Measurements from ENCODE around the gene RAVER1. TPM values are rescaled to one million over a fixed set of nuclear protein-coding genes. Genes with fewer than 3 reads are reported as not detected.

RAVER1 gene
- total RNA-seq, 3 donors from 2014 or later, result 10.7 to 17.7 (median 12.3) TPM

- Histone ChIP-seq H3K27ac (peak within 1 kb of the TSS; percentile 54 to 72), H3K4me3 (peak within 1 kb of the TSS; percentile 75 to 95 (median 86)), H3K27me3 (no peaks in the 10 kb centered on the region), H3K36me3 (peaks cover 1% of the 10 kb centered on the region), H3K4me1 (no peaks in the 10 kb centered on the region), H3K9me3 (no peaks in the 10 kb centered on the region)
- DNase-seq (ENCODE audit: low spot score in 2 of 2), result peak; percentile 73 to 82
- intact Hi-C loops (cut with DNase I; ENCODE audit: low total_unique reads), result no loop called here
- no peak for TF ChIP-seq CTCF (IDR thresholded peaks at IDR 0.05)
- no peak for TF ChIP-seq POLR2A (IDR thresholded peaks at IDR 0.05)
- no peak for TF ChIP-seq POLR2AphosphoS5 (IDR thresholded peaks at IDR 0.05)
These were observed 17.8 kb downstream of the RAVER1 start, which contains the start of gene FDX2 for GRCh38 chr19:10315335-10316214. FDX2 (minus strand) TSS chr19:10316015; CDS start chr19:10315996, 19 bp downstream.

GRCh38 chr19:10309423-10309822 lies 23.9 kb downstream of the RAVER1 start, which contains the start of gene ZGLP1:
ZGLP1 (minus strand) TSS chr19:10309815.
- Histone ChIP-seq H3K9me3 (no peaks in the 10 kb centered on the region), H3K4me1 (no peaks in the 10 kb centered on the region), H3K27ac (no peak within 1 kb of the TSS), H3K27me3 (no peaks in the 10 kb centered on the region), H3K36me3 (no peaks in the 10 kb centered on the region), H3K4me3 (no peak within 1 kb of the TSS)
- intact Hi-C loops (cut with DNase I; ENCODE audit: low total_unique reads), result no loop called here
- DNase-seq (ENCODE audit: low spot score in 2 of 2), result no peak
- TF ChIP-seq POLR2AphosphoS5 (IDR thresholded peaks at IDR 0.05) (no peak), POLR2A (IDR thresholded peaks at IDR 0.05) (no peak), CTCF (IDR thresholded peaks at IDR 0.05) (no peak)

GRCh38 chr19:10306327-10306726 lies 27.0 kb downstream of the RAVER1 start:
- Histone ChIP-seq H3K9me3 (no peaks in the 10 kb centered on the region), H3K36me3 (no peaks in the 10 kb centered on the region), H3K4me3 (no peak overlapping the region), H3K27me3 (no peaks in the 10 kb centered on the region), H3K27ac (no peak overlapping the region), H3K4me1 (no peaks in the 10 kb centered on the region)
- intact Hi-C loops (cut with DNase I; ENCODE audit: low total_unique reads), result no loop called here
- TF ChIP-seq POLR2AphosphoS5 (IDR thresholded peaks at IDR 0.05) (no peak), POLR2A (IDR thresholded peaks at IDR 0.05) (no peak), CTCF (IDR thresholded peaks at IDR 0.05) (no peak)
- DNase-seq (ENCODE audit: low spot score in 2 of 2), result no peak

GRCh38 chr19:10305139-10305806 lies 28.1 kb downstream of the RAVER1 start:
- no peaks in the 10 kb centered on the region for H3K9me3 ChIP-seq
- TF ChIP-seq POLR2AphosphoS5 (IDR thresholded peaks at IDR 0.05) (no peak), POLR2A (IDR thresholded peaks at IDR 0.05) (no peak), CTCF (IDR thresholded peaks at IDR 0.05) (no peak)
- H3K4me1 ChIP-seq, result no peaks in the 10 kb centered on the region
- no peaks in the 10 kb centered on the region for H3K36me3 ChIP-seq
- DNase-seq (ENCODE audit: low spot score in 2 of 2), result no peak
- H3K27me3 ChIP-seq, result no peaks in the 10 kb centered on the region
- intact Hi-C loops (cut with DNase I; ENCODE audit: low total_unique reads), result no loop called here
- H3K27ac ChIP-seq, result no peak overlapping the region
- no peak overlapping the region for H3K4me3 ChIP-seq
